OCI-LY7 (cell line): Measurements from ENCODE around the gene GPR84. TPM values are rescaled to one million over a fixed set of nuclear protein-coding genes. Genes with fewer than 3 reads are reported as not detected.
"Not testable (repeated sequence)": the region's sequence is repeated elsewhere in the genome, so short reads cannot be mapped to it uniquely, and the experiment has no call there.

Experiments
- BruUV-seq: library from RNA; stranded (reverse); fragments of 400-500 nt; replicated peaks from 2 replicates; lab custom pipeline; 2021; lab: Mats Ljungman, UMichigan
- CTCF ChIA-PET: fragments of 300-600 bp; sonication (Branson Sonifier 250); formaldehyde crosslinking; loops from one replicate; lab custom pipeline; 2022; ENCODE audit warnings: antibody characterized with exemption; ENCODE audit not compliant: unreplicated experiment; lab: Charles Lee
- POLR2A ChIA-PET: fragments of 300-600 bp; sonication (Branson Sonifier 250); formaldehyde crosslinking; loops from one replicate; lab custom pipeline; 2022; ENCODE audit warnings: antibody characterized with exemption; lab: Charles Lee
- DNase-seq: peaks from one replicate; pipeline ENCODE4 v3.0.0-alpha.2; 2015; ENCODE audit warnings: low spot score
- H2AFZ ChIP-seq: fragments of 200-600 bp; sonication (generic), shearing (Covaris generic); 2 replicates; pipeline ENCODE4 v1.6.1; 2014; ENCODE audit warnings: mild to moderate bottlenecking, antibody characterized with exemption, low read length, moderate library complexity
- H3K27ac ChIP-seq: fragments of 200-600 bp; sonication (generic); 2 replicates; pipeline ENCODE4 v1.5.1; 2014; ENCODE audit warnings: mixed run types, low read depth, mild to moderate bottlenecking, moderate library complexity, low read length, inconsistent platforms; ENCODE audit not compliant: poor library complexity, severe bottlenecking
- H3K36me3 ChIP-seq: fragments of 200-600 bp; sonication (generic); 2 replicates; pipeline ENCODE4 v1.6.1; 2014; ENCODE audit warnings: mild to moderate bottlenecking, antibody characterized with exemption, low read length, moderate library complexity, mixed read lengths; ENCODE audit not compliant: insufficient read depth
- H3K4me1 ChIP-seq: fragments of 200-600 bp; sonication (generic); 2 replicates; pipeline ENCODE4 v1.5.1; 2014; ENCODE audit warnings: mild to moderate bottlenecking, low read length; ENCODE audit not compliant: insufficient read depth, poor library complexity, severe bottlenecking
- H3K4me2 ChIP-seq: fragments of 200-600 bp; sonication (generic); 2 replicates; pipeline ENCODE4 v1.6.1; 2014; ENCODE audit warnings: mild to moderate bottlenecking, low read length
- H3K4me3 ChIP-seq: fragments of 200-600 bp; sonication (generic); 2 replicates; pipeline ENCODE4 v1.5.1; 2014; ENCODE audit warnings: mild to moderate bottlenecking, low read depth, low read length; ENCODE audit not compliant: poor library complexity, severe bottlenecking
- H3K79me2 ChIP-seq: fragments of 200-600 bp; sonication (generic); 2 replicates; pipeline ENCODE4 v1.6.1; 2016; ENCODE audit warnings: low read depth, mild to moderate bottlenecking, low read length, moderate library complexity, mixed read lengths; ENCODE audit not compliant: insufficient read depth
- H3K9me2 ChIP-seq: fragments of 200-600 bp; sonication (generic); 2 replicates; pipeline ENCODE4 v1.6.1; 2016; ENCODE audit warnings: mild to moderate bottlenecking, low read length, mixed read lengths; ENCODE audit not compliant: insufficient read depth
- H3K9me3 ChIP-seq: fragments of 200-600 bp; sonication (generic); 2 replicates; pipeline ENCODE4 v1.6.1; 2014; ENCODE audit warnings: mild to moderate bottlenecking, mixed run types, low read length, mixed read lengths
- H4K20me1 ChIP-seq: fragments of 200-600 bp; sonication (generic); 2 replicates; pipeline ENCODE4 v1.6.1; 2014; ENCODE audit warnings: mild to moderate bottlenecking, antibody characterized with exemption, low read length, moderate library complexity, mixed read lengths; ENCODE audit not compliant: insufficient read depth
- EZH2phosphoT487 ChIP-seq: fragments of 200-600 bp; sonication (generic); IDR thresholded peaks from 2 replicates; pipeline ENCODE4 v1.6.1; 2018; ENCODE audit warnings: low read depth, borderline replicate concordance, mild to moderate bottlenecking, mixed run types, antibody characterized with exemption, low read length, moderate library complexity, mixed read lengths
- intact Hi-C: fragments of 100-400 bp; cut with micrococcal nuclease; formaldehyde crosslinking; loops from one replicate; pipeline ENCODE4 v1.10.0; 2022; ENCODE audit not compliant: unreplicated experiment
- total RNA-seq, 2 experiments: library from RNA; depleted of rRNA in 1 of 2; stranded (reverse); fragments of >200 nt in 1 of 2; shearing (Covaris generic) in 1 of 2; gene quantifications; 2 replicates each; pipeline ENCODE4 v1.2.3, GENCODE V29; 2014 to 2022
- TF ChIP-seq, protein P1 (sequence below): fragments of 200-600 bp; sonication (generic); conservative IDR thresholded peaks from 2 replicates; pipeline ENCODE4 v1.5.1; 2014; ENCODE audit warnings: mild to moderate bottlenecking, antibody characterized with exemption, low read length, moderate library complexity, mixed read lengths

GPR84 gene
- total RNA-seq, 2 experiments from 2014 or later = 0.30 TPM; not detected in 1

GRCh38 chr12:54330442-54330841 is 33.8 kb downstream of the GPR84 start:
- peaks cover 15% of the 10 kb centered on the region for H3K79me2 ChIP-seq
- no peak overlapping the region for H2AFZ ChIP-seq
- TF ChIP-seq EZH2phosphoT487 = no peak
- TF ChIP-seq, protein P1, sequence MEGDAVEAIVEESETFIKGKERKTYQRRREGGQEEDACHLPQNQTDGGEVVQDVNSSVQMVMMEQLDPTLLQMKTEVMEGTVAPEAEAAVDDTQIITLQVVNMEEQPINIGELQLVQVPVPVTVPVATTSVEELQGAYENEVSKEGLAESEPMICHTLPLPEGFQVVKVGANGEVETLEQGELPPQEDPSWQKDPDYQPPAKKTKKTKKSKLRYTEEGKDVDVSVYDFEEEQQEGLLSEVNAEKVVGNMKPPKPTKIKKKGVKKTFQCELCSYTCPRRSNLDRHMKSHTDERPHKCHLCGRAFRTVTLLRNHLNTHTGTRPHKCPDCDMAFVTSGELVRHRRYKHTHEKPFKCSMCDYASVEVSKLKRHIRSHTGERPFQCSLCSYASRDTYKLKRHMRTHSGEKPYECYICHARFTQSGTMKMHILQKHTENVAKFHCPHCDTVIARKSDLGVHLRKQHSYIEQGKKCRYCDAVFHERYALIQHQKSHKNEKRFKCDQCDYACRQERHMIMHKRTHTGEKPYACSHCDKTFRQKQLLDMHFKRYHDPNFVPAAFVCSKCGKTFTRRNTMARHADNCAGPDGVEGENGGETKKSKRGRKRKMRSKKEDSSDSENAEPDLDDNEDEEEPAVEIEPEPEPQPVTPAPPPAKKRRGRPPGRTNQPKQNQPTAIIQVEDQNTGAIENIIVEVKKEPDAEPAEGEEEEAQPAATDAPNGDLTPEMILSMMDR = no peak
- peaks cover 4% of the 10 kb centered on the region; the same call in 1 of the 2 replicates for H3K36me3 ChIP-seq
- DNase-seq = no peak
- no TSS peak for BruUV-seq
- no peak overlapping the region for H3K4me2 ChIP-seq
- H4K20me1 ChIP-seq = no peaks in the 10 kb centered on the region
- H3K4me1 ChIP-seq = peaks cover 14% of the 10 kb centered on the region
- no peak overlapping the region for H3K4me3 ChIP-seq
- POLR2A ChIA-PET = no interaction called here
- H3K9me3 ChIP-seq = no peaks in the 10 kb centered on the region
- intact Hi-C loops = no loop called here
- H3K27ac ChIP-seq = no peak overlapping the region
- CTCF ChIA-PET = no interaction called here
- no peaks in the 10 kb centered on the region for H3K9me2 ChIP-seq

- no peak for DNase-seq
- H3K27ac ChIP-seq = no peak overlapping the region
- no peak overlapping the region for H2AFZ ChIP-seq
- H4K20me1 ChIP-seq = no peaks in the 10 kb centered on the region
- CTCF ChIA-PET = no interaction called here
- TF ChIP-seq, protein P1 = no peak
- no peak for TF ChIP-seq EZH2phosphoT487
- no TSS peak for BruUV-seq
- peaks cover 9% of the 10 kb centered on the region for H3K4me1 ChIP-seq
- peaks cover 4% of the 10 kb centered on the region; the same call in 1 of the 2 replicates for H3K36me3 ChIP-seq
- intact Hi-C loops = no loop called here
- peaks cover 18% of the 10 kb centered on the region for H3K79me2 ChIP-seq
- POLR2A ChIA-PET = no interaction called here
- no peak overlapping the region for H3K4me2 ChIP-seq
- no peaks in the 10 kb centered on the region for H3K9me2 ChIP-seq
- no peaks in the 10 kb centered on the region for H3K9me3 ChIP-seq
- no peak overlapping the region for H3K4me3 ChIP-seq
Measured at GRCh38 chr12:54329759-54330158, 34.5 kb downstream of the GPR84 start.

GRCh38 chr12:54328595-54329337 is 35.5 kb downstream of the GPR84 start:
- Histone ChIP-seq H4K20me1 (no peaks in the 10 kb centered on the region), H3K9me3 (no peaks in the 10 kb centered on the region), H3K9me2 (no peaks in the 10 kb centered on the region), H3K4me2 (no peak overlapping the region), H3K36me3 (peaks cover 4% of the 10 kb centered on the region; the same call in 1 of the 2 replicates), H3K4me1 (peaks cover 14% of the 10 kb centered on the region), H3K79me2 (peaks cover 18% of the 10 kb centered on the region), H3K4me3 (no peak overlapping the region), H2AFZ (no peak overlapping the region), H3K27ac (no peak overlapping the region)
- no peak for DNase-seq
- ChIA-PET POLR2A (no interaction called here), CTCF (no interaction called here)
- TF ChIP-seq EZH2phosphoT487 = no peak
- TF ChIP-seq, protein P1 = no peak
- intact Hi-C loops = no loop called here
- BruUV-seq = no TSS peak

DNA sequence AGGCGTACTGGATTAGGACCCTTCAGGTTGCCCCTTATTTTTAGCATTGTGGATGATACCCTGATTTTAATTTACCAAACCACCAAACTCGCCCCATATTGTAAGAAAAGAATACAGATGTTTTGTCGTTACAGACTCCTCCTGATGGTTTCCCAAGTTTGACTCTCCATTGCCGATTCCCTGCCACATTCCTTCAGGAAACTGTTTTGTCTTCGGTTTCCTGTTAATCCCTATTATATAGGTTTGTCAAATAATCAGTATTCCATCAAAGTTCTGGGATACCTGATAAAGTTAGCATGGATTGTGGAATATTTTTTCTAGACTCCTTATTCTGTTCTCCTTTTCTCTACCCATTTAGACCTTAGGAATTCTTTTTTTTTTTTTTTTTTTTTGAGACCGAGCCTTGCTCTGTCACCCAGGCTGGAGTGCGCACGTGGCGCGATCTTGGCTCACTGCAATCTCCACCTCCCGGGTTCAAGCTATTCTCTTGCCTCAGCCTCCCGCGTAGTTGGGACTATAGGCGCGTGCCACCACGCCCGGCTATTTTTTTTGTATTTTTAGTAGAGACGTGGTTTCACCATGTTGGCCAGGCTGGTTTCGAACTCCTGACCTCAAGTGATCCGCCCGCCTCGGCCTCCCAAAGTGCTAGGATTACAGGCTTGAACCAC is 38.7 kb downstream of the GPR84 start:
- DNase-seq, H3K4me1 ChIP-seq, H4K20me1 ChIP-seq, H3K36me3 ChIP-seq, H3K9me2 ChIP-seq, H3K9me3 ChIP-seq: not testable (repeated sequence)
- Histone ChIP-seq H2AFZ (peak overlapping the region; percentile 32; the same call in 1 of the 2 replicates), H3K79me2 (peaks cover 14% of the 10 kb centered on the region), H3K4me3 (peak overlapping the region; percentile 72), H3K4me2 (peak overlapping the region; percentile 69), H3K27ac (peak overlapping the region; percentile 1)
- ChIA-PET CTCF (interaction anchor here (0.6 to 1.9 kb wide), 13 partner anchors 12 to 700 kb away, joined by 3 to 6 read pairs (median 4); partner anchors contain the start of gene CBX5), POLR2A (interaction anchor here (0.6 to 2.2 kb wide), 7 partner anchors 7 to 171 kb away, joined by 3 to 15 read pairs (median 5); partner anchors contain the start of gene HNRNPA1)
- BruUV-seq = TSS peak; percentile 90
- intact Hi-C loops = loop anchor here (1.0 to 2.0 kb wide), 2 partner anchors 31 to 34 kb away; no protein-coding TSS in a partner anchor
